Measurements from ENCODE around the gene RFX4.

DNA sequence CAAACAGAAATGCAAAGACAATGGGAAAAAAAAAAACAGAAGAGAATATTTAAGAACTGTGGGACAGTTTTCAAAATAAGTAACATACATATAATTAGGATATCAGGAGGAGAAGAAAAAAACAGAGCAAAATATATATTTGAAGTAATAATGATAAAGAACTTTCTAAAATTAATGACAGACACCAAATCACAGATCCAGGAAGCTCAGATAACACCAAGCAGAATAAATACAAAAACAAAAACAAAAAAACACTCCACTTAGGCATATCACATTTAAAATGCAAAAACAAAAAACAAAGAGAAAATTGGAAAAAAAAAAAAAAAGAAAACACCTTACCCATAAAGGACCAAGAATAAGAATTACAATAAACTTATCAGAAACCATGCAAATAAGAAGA is 9.6 kb upstream of the RFX4 start:
- TF ChIP-seq, protein P1, sequence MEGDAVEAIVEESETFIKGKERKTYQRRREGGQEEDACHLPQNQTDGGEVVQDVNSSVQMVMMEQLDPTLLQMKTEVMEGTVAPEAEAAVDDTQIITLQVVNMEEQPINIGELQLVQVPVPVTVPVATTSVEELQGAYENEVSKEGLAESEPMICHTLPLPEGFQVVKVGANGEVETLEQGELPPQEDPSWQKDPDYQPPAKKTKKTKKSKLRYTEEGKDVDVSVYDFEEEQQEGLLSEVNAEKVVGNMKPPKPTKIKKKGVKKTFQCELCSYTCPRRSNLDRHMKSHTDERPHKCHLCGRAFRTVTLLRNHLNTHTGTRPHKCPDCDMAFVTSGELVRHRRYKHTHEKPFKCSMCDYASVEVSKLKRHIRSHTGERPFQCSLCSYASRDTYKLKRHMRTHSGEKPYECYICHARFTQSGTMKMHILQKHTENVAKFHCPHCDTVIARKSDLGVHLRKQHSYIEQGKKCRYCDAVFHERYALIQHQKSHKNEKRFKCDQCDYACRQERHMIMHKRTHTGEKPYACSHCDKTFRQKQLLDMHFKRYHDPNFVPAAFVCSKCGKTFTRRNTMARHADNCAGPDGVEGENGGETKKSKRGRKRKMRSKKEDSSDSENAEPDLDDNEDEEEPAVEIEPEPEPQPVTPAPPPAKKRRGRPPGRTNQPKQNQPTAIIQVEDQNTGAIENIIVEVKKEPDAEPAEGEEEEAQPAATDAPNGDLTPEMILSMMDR (IDR thresholded peaks at IDR 0.05), result no peak
- TF ChIP-seq POLR2A (IDR thresholded peaks at IDR 0.05), result no peak

Measured in lower leg skin (tissue), 3 donors.